Stimulated activated CD8-positive, alpha-beta memory T cell treated with anti-CD3 and anti-CD28 coated beads, Interleukin-4, amount 100 ng/mL, for 24 hours (primary cell): Measurements from ENCODE around the gene TRMT6.

ENCODE experiments used
- DNase-seq: peaks from one replicate; pipeline ENCODE4 v3.0.0-alpha.2; 2020; ENCODE audit warnings: low read depth

TRMT6 gene

GRCh38 chr20:5950271-5951031 is at the start of gene TRMT6, which contains the start of gene MCM8:
Gene TRMT6 (minus strand): TSS chr20:5950533. CDS start chr20:5950405, 128 bp downstream.
Gene MCM8 (plus strand): TSS chr20:5950652. CDS start chr20:5952016, 1,364 bp downstream.
- DNase-seq, result peak; percentile 98

- DNase-seq, result no peak
Observed at GRCh38 chr20:5999783-6000182, 49.5 kb upstream of the TRMT6 start.

DNA sequence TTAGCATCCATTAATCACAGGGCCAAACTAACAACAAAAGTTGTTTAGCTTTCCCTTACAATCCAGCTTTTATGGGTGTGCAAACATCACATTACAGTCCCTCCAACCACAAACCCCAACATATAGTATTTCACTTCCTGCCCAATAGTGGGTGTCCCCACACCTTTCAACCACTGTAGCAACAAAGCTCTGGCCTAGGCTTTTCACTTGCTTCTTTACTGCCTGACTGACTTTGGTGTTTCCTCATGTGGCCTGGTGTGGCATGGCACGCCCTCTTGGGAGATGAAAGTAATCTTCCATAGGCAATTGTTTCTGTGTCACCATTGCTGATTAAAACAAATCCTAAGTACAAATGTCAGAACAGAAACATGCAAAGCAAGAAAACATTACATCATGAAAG is 46.4 kb upstream of the TRMT6 start:
- no peak for DNase-seq

DNA sequence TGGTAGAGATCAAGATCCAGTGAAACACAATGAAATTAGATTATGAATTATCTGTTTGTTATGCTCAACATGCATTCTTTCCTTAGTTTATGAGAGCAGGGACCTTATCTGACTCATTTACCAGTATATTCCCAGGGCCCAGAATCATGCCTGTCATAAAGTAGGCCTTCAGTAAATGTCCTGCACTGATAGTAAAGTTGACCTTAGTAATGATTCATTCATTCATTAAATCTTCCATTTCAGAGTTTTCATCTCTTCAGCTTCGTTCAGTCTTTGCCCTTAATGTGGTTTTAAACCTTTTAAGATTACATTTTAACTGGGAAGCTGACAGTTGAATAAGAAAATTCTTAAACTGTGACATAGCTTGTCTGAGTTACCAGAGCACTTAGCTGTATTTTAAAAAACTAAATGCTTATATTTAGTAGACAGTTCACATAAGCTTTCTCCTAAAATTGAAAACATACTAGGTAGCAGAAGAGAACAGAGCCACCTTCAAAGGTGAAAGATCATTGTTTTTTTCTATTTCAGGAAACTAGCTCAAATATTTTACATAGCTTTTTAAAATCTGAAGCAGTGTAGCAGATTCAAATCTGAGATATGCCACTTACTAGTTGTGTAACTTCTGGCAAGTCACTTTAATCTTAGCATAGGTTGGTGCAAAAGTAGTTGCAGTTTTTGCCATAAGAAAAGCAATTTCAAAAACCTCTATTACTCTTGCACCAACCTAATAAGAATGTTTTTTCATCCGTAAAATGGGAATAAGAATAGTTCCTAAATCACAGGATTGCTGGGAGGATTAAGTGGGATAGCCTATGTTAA is 41.5 kb upstream of the TRMT6 start:
- no peak for DNase-seq

GRCh38 chr20:5990946-5991345 is 40.6 kb upstream of the TRMT6 start:
- DNase-seq, result no peak

DNA sequence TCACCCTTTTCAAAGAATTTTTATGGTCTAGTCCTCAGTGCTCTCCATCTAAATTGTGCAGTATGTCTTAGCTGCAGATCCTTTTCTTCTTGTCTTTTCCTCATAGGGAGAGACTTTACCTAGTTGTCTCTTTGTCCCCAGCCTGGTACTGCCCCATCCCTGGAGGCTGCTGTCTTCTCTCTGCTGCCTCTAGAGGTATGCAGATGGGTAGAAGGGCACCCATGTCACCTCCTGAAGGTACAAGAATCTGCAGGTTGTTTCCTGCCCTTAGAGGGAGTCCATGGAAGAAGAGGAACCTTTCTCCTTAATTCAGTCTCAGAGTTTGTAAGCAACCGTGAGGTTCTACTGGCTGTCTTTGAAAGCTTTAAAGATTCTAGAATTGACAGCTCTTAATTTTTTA is 39.2 kb upstream of the TRMT6 start:
- no peak for DNase-seq

GRCh38 chr20:5987383-5987782 is 37.0 kb upstream of the TRMT6 start:
- DNase-seq, result no peak

GRCh38 chr20:5980720-5981538 is 30.6 kb upstream of the TRMT6 start:
- no peak for DNase-seq

GRCh38 chr20:5979801-5980200 is 29.5 kb upstream of the TRMT6 start:
- no peak for DNase-seq

DNA sequence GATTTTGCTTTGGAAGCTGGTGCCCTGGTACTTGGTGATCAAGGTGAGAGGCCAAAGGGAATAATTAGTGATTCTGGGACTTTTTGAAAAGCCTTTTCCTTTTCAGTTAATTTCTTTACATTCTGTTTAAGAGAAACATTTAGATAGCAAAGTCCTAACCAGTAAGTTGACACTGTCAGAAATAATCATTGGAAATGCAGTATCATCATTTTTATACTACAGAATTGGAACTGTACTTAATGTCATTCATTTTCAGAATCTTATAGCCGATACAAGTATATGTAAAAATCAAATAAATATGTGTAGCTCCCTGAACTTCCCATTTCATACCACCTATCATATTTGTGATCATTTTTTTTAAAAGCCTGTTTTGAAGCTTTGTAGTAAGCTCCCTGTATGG is 27.6 kb upstream of the TRMT6 start:
- no peak for DNase-seq

GRCh38 chr20:5977223-5977622 is 26.9 kb upstream of the TRMT6 start:
- DNase-seq, result no peak

GRCh38 chr20:5975778-5976177 is 25.4 kb upstream of the TRMT6 start:
- DNase-seq, result no peak

- DNase-seq, result no peak
Observed at GRCh38 chr20:5974531-5974930, 24.2 kb upstream of the TRMT6 start.

- DNase-seq, result no peak
Observed at GRCh38 chr20:5973971-5974370, 23.6 kb upstream of the TRMT6 start.

DNA sequence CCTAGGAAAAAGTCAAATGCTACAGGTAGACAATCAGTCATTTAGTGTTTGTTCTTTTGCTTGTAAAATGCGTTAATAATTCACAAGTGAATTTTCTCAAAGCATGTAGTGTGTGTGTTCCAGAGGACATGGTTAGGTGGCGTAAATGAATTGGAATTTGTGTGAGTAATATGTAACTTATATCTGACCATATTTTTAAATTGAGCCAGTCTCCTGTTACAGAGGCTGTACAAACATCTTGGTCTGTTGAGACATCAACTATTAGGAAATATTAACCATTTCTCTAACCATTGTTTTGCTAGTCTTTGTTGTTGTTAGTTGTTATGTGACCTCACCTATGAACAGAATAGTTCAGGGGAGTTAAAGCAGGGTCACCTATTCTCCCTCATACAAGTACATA is 22.8 kb upstream of the TRMT6 start:
- DNase-seq, result no peak

- DNase-seq, result no peak
Observed at GRCh38 chr20:5971203-5971602, 20.9 kb upstream of the TRMT6 start.

- no peak for DNase-seq
Observed at GRCh38 chr20:5970381-5970780, 20.0 kb upstream of the TRMT6 start.

DNA sequence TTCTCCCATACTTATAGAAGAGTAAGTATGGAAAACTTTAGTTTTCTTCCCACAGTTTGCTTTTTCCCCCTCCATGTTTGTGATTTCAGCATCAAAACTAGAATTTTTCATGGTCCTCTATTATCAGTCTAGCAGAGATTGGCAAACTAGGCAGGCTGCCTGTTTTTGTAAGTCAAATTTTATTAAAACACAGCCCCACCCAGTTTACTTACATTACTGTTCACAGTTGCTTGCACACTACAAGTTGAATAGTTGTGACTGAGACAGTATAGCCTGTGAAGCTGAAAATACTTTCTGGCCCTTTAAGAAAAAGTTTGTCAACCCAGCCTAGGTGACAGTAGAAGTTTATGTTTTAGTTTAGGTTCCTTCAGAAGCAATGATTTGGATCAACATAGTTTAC is 19.6 kb upstream of the TRMT6 start:
- no peak for DNase-seq

- no peak for DNase-seq
Observed at GRCh38 chr20:5969348-5969935, 19.1 kb upstream of the TRMT6 start.

DNA sequence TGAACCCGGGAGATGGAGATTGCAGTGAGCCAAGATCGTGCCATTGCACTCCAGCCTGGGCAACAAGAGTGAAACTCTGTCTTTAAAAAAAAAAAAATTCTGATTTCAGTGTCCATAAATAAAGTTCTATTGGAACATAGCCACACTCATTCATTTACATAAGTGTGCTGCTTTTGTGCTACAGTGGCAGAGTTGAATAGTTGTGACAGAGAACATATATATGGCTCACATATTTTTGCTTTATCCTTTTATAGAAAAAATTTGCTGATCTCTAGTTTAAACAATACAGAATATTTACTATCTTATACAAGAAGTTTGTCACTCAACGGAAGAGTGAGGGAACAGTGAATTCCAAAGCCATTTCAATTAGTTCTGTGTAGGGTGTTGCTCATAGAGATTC is 18.1 kb upstream of the TRMT6 start:
- no peak for DNase-seq

GRCh38 chr20:5967469-5967868 is 17.1 kb upstream of the TRMT6 start:
- DNase-seq, result no peak

DNA sequence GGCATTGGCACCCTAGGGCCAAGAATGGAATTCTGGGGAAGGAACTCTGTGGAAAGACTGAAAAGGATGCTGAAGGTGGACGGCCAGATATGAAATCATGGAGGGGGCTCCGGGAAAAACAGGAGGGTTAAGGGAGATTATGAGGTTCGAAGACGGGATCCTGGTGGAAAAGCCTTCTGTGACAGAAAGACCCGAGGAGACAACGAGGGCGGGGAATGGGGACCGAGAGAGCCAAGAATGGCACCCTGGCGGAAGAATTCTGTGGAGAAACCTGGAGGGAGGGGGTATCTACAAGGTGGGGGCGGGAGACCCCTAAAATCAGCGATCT is 426 bp downstream of the TRMT6 start:
- DNase-seq, result no peak
